Esophagus squamous epithelium (tissue), 4 donors: ENCODE measurements around the gene SS18L1.

Experiments
- CTCF ChIP-seq, 6 experiments: fragments of 450-650 bp in 4 of 6; fragments of 200-600 bp in 2 of 6; sonication (generic) in 2 of 6; IDR thresholded peaks; one replicate each; pipeline ENCODE4 v1.5.1; 2016 to 2019; ENCODE audit warnings: antibody characterized with exemption in 6 of 6, mild to moderate bottlenecking in 4 of 6, moderate library complexity in 4 of 6
- POLR2A ChIP-seq, 4 donors: fragments of 450-650 bp; IDR thresholded peaks; one replicate each; pipeline ENCODE4 v1.6.1; 2017; ENCODE audit warnings: antibody characterized with exemption in 4 of 4, mild to moderate bottlenecking in 4 of 4, moderate library complexity in 3 of 4

GRCh38 chr20:62224113-62224855 lies 80.7 kb downstream of the SS18L1 start:
- TF ChIP-seq CTCF (IDR thresholded peaks at IDR 0.05) (no peak), POLR2A (IDR thresholded peaks at IDR 0.05) (no peak)
